PC-3 (cell line): ENCODE results near the gene MMP3.

Experiments
- CTCF ChIP-seq: fragments of 300-600 bp; sonication (generic); conservative IDR thresholded peaks from 2 replicates; pipeline ENCODE4 v1.5.1; 2017; ENCODE audit warnings: antibody characterized with exemption, low read depth, mild to moderate bottlenecking, low read length
- EZH2 ChIP-seq: fragments of 300-600 bp; sonication (generic); IDR thresholded peaks from one replicate; pipeline ENCODE4 v1.6.1; 2017; ENCODE audit warnings: antibody characterized with exemption, mild to moderate bottlenecking, low read length; ENCODE audit not compliant: unreplicated experiment
- EZH2phosphoT487 ChIP-seq: fragments of 300-600 bp; sonication (generic); IDR thresholded peaks from 2 replicates; pipeline ENCODE4 v1.6.1; 2018; ENCODE audit warnings: mild to moderate bottlenecking, antibody characterized with exemption, low read length, borderline replicate concordance

GRCh38 chr11:102853055-102853454 lies 9.6 kb upstream of the MMP3 start:
- TF ChIP-seq CTCF (no peak), EZH2 (no peak), EZH2phosphoT487 (no peak)
